ENCODE results near the gene MBOAT1. TPM values are rescaled to one million over a fixed set of nuclear protein-coding genes. Genes with fewer than 3 reads are reported as not detected.
A peak's percentile ranks its signal among the peaks of the same experiment; 100 is the strongest.

Gene MBOAT1
- total and polyA plus RNA-seq, 8 donors, result 2.4 to 47.2 (median 12.2) TPM

- H3K36me3 ChIP-seq, result no peaks in the 10 kb centered on the region
- H3K9me3 ChIP-seq, result no peaks in the 10 kb centered on the region
- no peak overlapping the region for H3K4me3 ChIP-seq
- peaks cover 6 to 18% (median 12%) of the 10 kb centered on the region in 4 donors for H3K4me1 ChIP-seq
- DNase-seq, result no peak
- WGBS, 5 donors, result 92 to 100% (median 98%) methylated on average over 1 of the region's 1 CpG
- TF ChIP-seq EP300 (IDR thresholded peaks at IDR 0.05) (no peak), POLR2AphosphoS5 (IDR thresholded peaks at IDR 0.05) (no peak), CTCF (IDR thresholded peaks at IDR 0.05) (no peak), POLR2A (IDR thresholded peaks at IDR 0.05) (no peak)
- H3K27me3 ChIP-seq, result no peaks in the 10 kb centered on the region
- intact Hi-C loops (cut with DNase I; ENCODE audit: low total_unique reads), result no loop called here
- no peak overlapping the region for H3K27ac ChIP-seq
Observed at GRCh38 chr6:20242397-20242796, 30.1 kb upstream of the MBOAT1 start.

- H3K4me1 ChIP-seq, result peaks cover 3 to 12% (median 10%) of the 10 kb centered on the region in 4 donors
- DNase-seq, result no peak
- H3K27me3 ChIP-seq, result no peaks in the 10 kb centered on the region
- TF ChIP-seq CTCF (IDR thresholded peaks at IDR 0.05), result no peak
- no peak for TF ChIP-seq POLR2AphosphoS5 (IDR thresholded peaks at IDR 0.05)
- TF ChIP-seq EP300 (IDR thresholded peaks at IDR 0.05), result no peak
- TF ChIP-seq POLR2A (IDR thresholded peaks at IDR 0.05), result no peak
- no peaks in the 10 kb centered on the region for H3K36me3 ChIP-seq
- no peak overlapping the region for H3K4me3 ChIP-seq
- no peaks in the 10 kb centered on the region for H3K9me3 ChIP-seq
- intact Hi-C loops (cut with DNase I; ENCODE audit: low total_unique reads), result no loop called here
- 93 to 99% (median 97%) methylated on average over 2 of the region's 2 CpGs for WGBS, 5 donors
- no peak overlapping the region for H3K27ac ChIP-seq
Observed at GRCh38 chr6:20241102-20241501, 28.8 kb upstream of the MBOAT1 start.

GRCh38 chr6:20238688-20239587, 26.7 kb upstream of the MBOAT1 start:
- Histone ChIP-seq H3K27me3 (no peaks in the 10 kb centered on the region), H3K36me3 (no peaks in the 10 kb centered on the region), H3K9me3 (no peaks in the 10 kb centered on the region), H3K4me3 (no peak overlapping the region), H3K4me1 (peaks cover 0 to 6% (median 0%) of the 10 kb centered on the region in 4 donors), H3K27ac (no peak overlapping the region)
- DNase-seq, result no peak
- WGBS, 5 donors, result 91 to 98% (median 95%) methylated on average over 29 to 47 of the region's 47 CpGs
- TF ChIP-seq EP300 (IDR thresholded peaks at IDR 0.05), result no peak
- no peak for TF ChIP-seq CTCF (IDR thresholded peaks at IDR 0.05)
- TF ChIP-seq POLR2A (IDR thresholded peaks at IDR 0.05), result no peak
- no peak for TF ChIP-seq POLR2AphosphoS5 (IDR thresholded peaks at IDR 0.05)
- intact Hi-C loops (cut with DNase I; ENCODE audit: low total_unique reads), result no loop called here

GRCh38 chr6:20237677-20238460, 25.6 kb upstream of the MBOAT1 start:
- TF ChIP-seq EP300 (IDR thresholded peaks at IDR 0.05) (no peak), POLR2AphosphoS5 (IDR thresholded peaks at IDR 0.05) (no peak), CTCF (IDR thresholded peaks at IDR 0.05) (no peak), POLR2A (IDR thresholded peaks at IDR 0.05) (no peak)
- H3K4me1 ChIP-seq, result peaks cover 0 to 6% (median 0%) of the 10 kb centered on the region in 4 donors
- DNase-seq, result peak in 1 of 2 donors; percentile 33
- H3K4me3 ChIP-seq, result no peak overlapping the region
- no peaks in the 10 kb centered on the region for H3K27me3 ChIP-seq
- H3K36me3 ChIP-seq, result no peaks in the 10 kb centered on the region
- H3K27ac ChIP-seq, result peak overlapping the region in 3 of 5 donors; percentile 3 to 65 (median 31)
- H3K9me3 ChIP-seq, result no peaks in the 10 kb centered on the region
- intact Hi-C loops (cut with DNase I; ENCODE audit: low total_unique reads), result no loop called here
- WGBS, 5 donors, result 75 to 83% (median 80%) methylated on average over 10 of the region's 10 CpGs

Data from stomach (tissue), 9 donors.